Mesodermal cell (in vitro differentiated cells): Measurements from ENCODE around the gene CENPW. TPM values are rescaled to one million over a fixed set of nuclear protein-coding genes. Genes with fewer than 3 reads are reported as not detected.

Experiments used
- H3K27ac ChIP-seq: 2 replicates; pipeline ENCODE4 v1.7.0; 2013; ENCODE audit warnings: mild to moderate bottlenecking, low read depth, low read length, moderate library complexity; ENCODE audit not compliant: severe bottlenecking
- H3K36me3 ChIP-seq: 2 replicates; pipeline ENCODE4 v1.7.1; 2013; ENCODE audit warnings: mild to moderate bottlenecking, low read length, moderate library complexity; ENCODE audit not compliant: control insufficient read depth, insufficient read depth
- H3K4me1 ChIP-seq: one replicate; pipeline ENCODE4 v1.7.1; 2013; ENCODE audit warnings: mild to moderate bottlenecking, low read length; ENCODE audit not compliant: insufficient read depth, control insufficient read depth, poor library complexity, severe bottlenecking
- H3K4me3 ChIP-seq: 2 replicates; pipeline ENCODE4 v1.7.0; 2013; ENCODE audit warnings: low read length, control low read depth, mild to moderate bottlenecking; ENCODE audit not compliant: insufficient read depth, poor library complexity, severe bottlenecking; ENCODE audit errors: extremely low read depth
- H3K9me3 ChIP-seq: 2 replicates; pipeline ENCODE4 v1.7.1; 2013; ENCODE audit warnings: mild to moderate bottlenecking, low read length, moderate library complexity; ENCODE audit not compliant: control insufficient read depth
- WGBS, 2 experiments: methylation state at CpG; one replicate each; pipeline ENCODE4 v1.1.5; 2013; ENCODE audit warnings: missing lambda C conversion rate in 2 of 2; ENCODE audit not compliant: insufficient coverage in 2 of 2; 5-methylcytosine and 5-hydroxymethylcytosine counted together
- polyA plus RNA-seq, 2 experiments: library from polyadenylated mRNA; stranded (reverse); fragments of 50-300 nt; gene quantifications; one replicate each; pipeline ENCODE4 v1.2.3, GENCODE V29; 2013

Gene CENPW
- 49.4 TPM for polyA plus RNA-seq (2013, experiment 1 of 2)
- polyA plus RNA-seq (2013, experiment 2 of 2) = 56.9 TPM

GRCh38 chr6:126339796-126340609 is at the start of gene CENPW:
Gene CENPW, plus strand, starts transcription at chr6:126340115. Its CDS starts 159 bp downstream, at chr6:126340274.
- Histone ChIP-seq H3K4me1 (peaks cover 5% of the 10 kb centered on the region), H3K9me3 (no peaks in the 10 kb centered on the region), H3K4me3 (peak within 1 kb of the TSS; percentile 83), H3K36me3 (no peaks in the 10 kb centered on the region), H3K27ac (peak within 1 kb of the TSS; percentile 65)
- WGBS, 2 experiments = 0% methylated on average over 39 to 44 of the region's 46 CpGs

GRCh38 chr6:126293891-126294524 is 45.9 kb upstream of the CENPW start:
- no peak overlapping the region for H3K4me3 ChIP-seq
- no peak overlapping the region for H3K27ac ChIP-seq
- H3K36me3 ChIP-seq = no peaks in the 10 kb centered on the region

GRCh38 chr6:126300126-126300525 is 39.8 kb upstream of the CENPW start:
- Histone ChIP-seq H3K4me3 (no peak overlapping the region), H3K36me3 (no peaks in the 10 kb centered on the region), H3K27ac (no peak overlapping the region), H3K9me3 (no peaks in the 10 kb centered on the region), H3K4me1 (no peaks in the 10 kb centered on the region)
- WGBS, 2 experiments = 75 to 79% methylated on average over 2 to 3 of the region's 3 CpGs

More at GRCh38 chr6:126293891-126294524, 45.9 kb upstream of the CENPW start:
- H3K9me3 ChIP-seq = no peaks in the 10 kb centered on the region
- no peaks in the 10 kb centered on the region for H3K4me1 ChIP-seq

- H3K4me1 ChIP-seq = no peaks in the 10 kb centered on the region
- H3K4me3 ChIP-seq = no peak overlapping the region
- H3K36me3 ChIP-seq = no peaks in the 10 kb centered on the region
- no peaks in the 10 kb centered on the region for H3K9me3 ChIP-seq
- no peak overlapping the region for H3K27ac ChIP-seq
Observed at GRCh38 chr6:126300735-126301134, 39.2 kb upstream of the CENPW start.

GRCh38 chr6:126302191-126302590 is 37.7 kb upstream of the CENPW start:
- Histone ChIP-seq H3K9me3 (no peaks in the 10 kb centered on the region), H3K36me3 (no peaks in the 10 kb centered on the region), H3K4me1 (no peaks in the 10 kb centered on the region), H3K27ac (no peak overlapping the region), H3K4me3 (no peak overlapping the region)

- Histone ChIP-seq H3K27ac (no peak overlapping the region), H3K4me1 (no peaks in the 10 kb centered on the region), H3K4me3 (no peak overlapping the region), H3K9me3 (no peaks in the 10 kb centered on the region), H3K36me3 (no peaks in the 10 kb centered on the region)
- WGBS, 2 experiments = no CpG with 5 or more reads among the region's 2 CpGs
Observed at GRCh38 chr6:126307849-126308248, 32.1 kb upstream of the CENPW start.

- Histone ChIP-seq H3K9me3 (no peaks in the 10 kb centered on the region), H3K4me3 (no peak overlapping the region), H3K4me1 (no peaks in the 10 kb centered on the region), H3K36me3 (no peaks in the 10 kb centered on the region), H3K27ac (no peak overlapping the region)
- no CpG with 5 or more reads among the region's 3 CpGs for WGBS, 2 experiments
Observed at GRCh38 chr6:126308362-126308761, 31.6 kb upstream of the CENPW start.

GRCh38 chr6:126312013-126312665 is 27.8 kb upstream of the CENPW start:
- no CpG with 5 or more reads among the region's 1 CpG for WGBS, 2 experiments
- Histone ChIP-seq H3K4me1 (no peaks in the 10 kb centered on the region), H3K27ac (no peak overlapping the region), H3K9me3 (no peaks in the 10 kb centered on the region), H3K4me3 (no peak overlapping the region), H3K36me3 (no peaks in the 10 kb centered on the region)

GRCh38 chr6:126313941-126314340 is 26.0 kb upstream of the CENPW start:
- no peaks in the 10 kb centered on the region for H3K36me3 ChIP-seq
- 100% methylated on average over 1 of the region's 1 CpG; no CpG with 5 or more reads in 1 of the 2 experiments for whole genome bisulfite sequencing, 2 experiments
- no peaks in the 10 kb centered on the region for H3K9me3 ChIP-seq
- peak overlapping the region; percentile 39 for H3K27ac ChIP-seq
- H3K4me1 ChIP-seq = no peaks in the 10 kb centered on the region
- H3K4me3 ChIP-seq = no peak overlapping the region

GRCh38 chr6:126318797-126319196 is 21.1 kb upstream of the CENPW start:
- WGBS, 2 experiments = 100% methylated on average over 1 of the region's 1 CpG; no CpG with 5 or more reads in 1 of the 2 experiments
- H3K4me1 ChIP-seq = no peaks in the 10 kb centered on the region
- H3K27ac ChIP-seq = no peak overlapping the region
- H3K9me3 ChIP-seq = no peaks in the 10 kb centered on the region
- H3K4me3 ChIP-seq = no peak overlapping the region
- no peaks in the 10 kb centered on the region for H3K36me3 ChIP-seq

- no peak overlapping the region for H3K27ac ChIP-seq
- no peak overlapping the region for H3K4me3 ChIP-seq
- no peaks in the 10 kb centered on the region for H3K9me3 ChIP-seq
- no peaks in the 10 kb centered on the region for H3K36me3 ChIP-seq
- no peaks in the 10 kb centered on the region for H3K4me1 ChIP-seq
- 100% methylated on average over 1 to 2 of the region's 2 CpGs for WGBS, 2 experiments
Observed at GRCh38 chr6:126333729-126334128, 6.2 kb upstream of the CENPW start.
